Activated T-cell treated with anti-CD3 and anti-CD28 coated beads, Interleukin-2, amount 50 U/mL, for 72 hours (primary cell): Measurements from ENCODE around the gene HOXD4. TPM values are rescaled to one million over a fixed set of nuclear protein-coding genes. Genes with fewer than 3 reads are reported as not detected.

Experiments used
- ATAC-seq, 2 donors: fragments of 150-1000 bp; cut with Tn5 transposase; replicated peaks in 1 of 2; 2 replicates each; pipeline ENCODE4 v1.10.0; 2021; ENCODE audit warnings: moderate library complexity in 2 of 2, mild to moderate bottlenecking in 1 of 2
- DNase-seq, 2 donors: peaks; one replicate each; pipeline ENCODE4 v3.0.0; 2021 to 2022; ENCODE audit warnings: mixed read lengths in 1 of 2
- H3K27ac Mint-ChIP-seq: one replicate; pipeline ENCODE4 v1.8.0; 2022; ENCODE audit warnings: mild to moderate bottlenecking, moderate library complexity, mixed read lengths
- H3K27me3 Mint-ChIP-seq: one replicate; pipeline ENCODE4 v1.8.0; 2022; ENCODE audit warnings: low read depth, mixed read lengths
- H3K36me3 Mint-ChIP-seq, 2 donors: one replicate each; pipeline ENCODE4 v1.8.0; 2022; ENCODE audit warnings: mixed read lengths in 2 of 2, mild to moderate bottlenecking in 1 of 2; ENCODE audit not compliant: insufficient read depth in 2 of 2
- H3K4me1 Mint-ChIP-seq: one replicate; pipeline ENCODE4 v1.8.0; 2022; ENCODE audit warnings: low read depth, mixed read lengths
- H3K4me3 Mint-ChIP-seq, 2 donors: one replicate each; pipeline ENCODE4 v1.8.0; 2022; ENCODE audit warnings: mild to moderate bottlenecking in 2 of 2, mixed read lengths in 2 of 2, moderate library complexity in 2 of 2
- H3K9me3 Mint-ChIP-seq, 2 donors: one replicate each; pipeline ENCODE4 v1.8.0; 2022; ENCODE audit warnings: mixed read lengths in 2 of 2
- total RNA-seq, 2 donors: library from RNA; stranded (reverse); gene quantifications; one replicate each; pipeline ENCODE4 v1.2.3, GENCODE V29; 2022

HOXD4 gene
- total RNA-seq, 2 donors from 2014 or later, result not detected

GRCh38 chr2:176187200-176187898 is 36.0 kb downstream of the HOXD4 start:
- Mint-ChIP-seq H3K4me1 (peaks cover 18% of the 10 kb centered on the region), H3K9me3 (no peaks in the 10 kb centered on the region), H3K36me3 (peaks cover 2 to 4% of the 10 kb centered on the region in 2 donors), H3K27me3 (peaks cover 70% of the 10 kb centered on the region), H3K27ac (no peak overlapping the region), H3K4me3 (peak overlapping the region; percentile 86 to 96)
- ATAC-seq, result peak; percentile 22 to 26
- no peak for DNase-seq

GRCh38 chr2:176187899-176188773 is 36.8 kb downstream of the HOXD4 start, which contains the start of gene HOXD1:
HOXD1 (plus strand) TSS chr2:176188668; CDS start chr2:176188802, 134 bp downstream.
- Mint-ChIP-seq H3K27ac (no peak within 1 kb of the TSS), H3K4me3 (peak within 1 kb of the TSS; percentile 86 to 96), H3K27me3 (peaks cover 72% of the 10 kb centered on the region), H3K36me3 (peaks cover 2 to 4% of the 10 kb centered on the region in 2 donors), H3K9me3 (no peaks in the 10 kb centered on the region), H3K4me1 (peaks cover 18% of the 10 kb centered on the region)
- DNase-seq (no peak), ATAC-seq (peak; percentile 63 to 64)

GRCh38 chr2:176188774-176189680 is 37.7 kb downstream of the HOXD4 start:
- Mint-ChIP-seq H3K36me3 (peaks cover 2 to 4% of the 10 kb centered on the region in 2 donors), H3K4me1 (peaks cover 18% of the 10 kb centered on the region), H3K27ac (no peak overlapping the region), H3K9me3 (no peaks in the 10 kb centered on the region), H3K4me3 (peak overlapping the region; percentile 70 to 73), H3K27me3 (peaks cover 72% of the 10 kb centered on the region)
- ATAC-seq (peak; percentile 49 to 55), DNase-seq (peak in 1 of 2 donors; percentile 4)

DNA sequence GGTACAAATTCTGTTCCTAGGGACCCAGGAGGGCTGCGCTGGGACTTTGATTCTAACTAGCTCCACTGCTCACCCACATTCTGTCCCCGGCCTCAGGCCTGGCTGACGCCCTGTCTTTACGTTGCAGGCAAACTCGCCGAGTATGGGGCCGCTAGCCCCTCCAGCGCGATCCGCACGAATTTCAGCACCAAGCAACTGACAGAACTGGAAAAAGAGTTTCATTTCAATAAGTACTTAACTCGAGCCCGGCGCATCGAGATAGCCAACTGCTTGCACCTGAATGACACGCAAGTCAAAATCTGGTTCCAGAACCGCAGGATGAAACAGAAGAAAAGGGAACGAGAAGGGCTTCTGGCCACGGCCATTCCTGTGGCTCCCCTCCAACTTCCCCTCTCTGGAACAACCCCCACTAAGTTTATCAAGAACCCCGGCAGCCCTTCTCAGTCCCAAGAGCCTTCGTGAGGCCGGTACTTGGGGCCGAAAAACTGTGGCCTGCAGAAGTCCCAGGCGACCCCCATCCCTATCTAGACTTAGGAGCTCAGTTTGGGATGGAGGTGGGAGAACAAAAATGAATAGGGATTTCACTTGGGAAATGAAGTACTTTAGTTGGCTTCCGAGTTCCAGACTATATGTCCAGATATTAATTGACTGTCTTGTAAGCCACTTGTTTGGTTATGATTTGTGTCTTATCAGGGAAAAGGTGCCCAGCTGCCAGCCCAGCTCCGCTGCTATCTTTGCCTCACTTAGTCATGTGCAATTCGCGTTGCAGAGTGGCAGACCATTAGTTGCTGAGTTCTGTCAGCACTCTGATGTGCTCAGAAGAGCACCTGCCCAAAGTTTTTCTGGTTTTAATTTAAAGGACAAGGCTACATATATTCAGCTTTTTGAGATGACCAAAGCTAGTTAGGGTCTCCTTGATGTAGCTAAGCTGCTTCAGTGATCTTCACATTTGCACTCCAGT is 38.6 kb downstream of the HOXD4 start:
- peaks cover 2 to 4% of the 10 kb centered on the region in 2 donors for H3K36me3 Mint-ChIP-seq
- peaks cover 18% of the 10 kb centered on the region for H3K4me1 Mint-ChIP-seq
- ATAC-seq, result no peak
- H3K27me3 Mint-ChIP-seq, result peaks cover 70% of the 10 kb centered on the region
- H3K27ac Mint-ChIP-seq, result no peak overlapping the region
- peak overlapping the region; percentile 70 to 73 for H3K4me3 Mint-ChIP-seq
- no peak for DNase-seq
- H3K9me3 Mint-ChIP-seq, result no peaks in the 10 kb centered on the region

DNA sequence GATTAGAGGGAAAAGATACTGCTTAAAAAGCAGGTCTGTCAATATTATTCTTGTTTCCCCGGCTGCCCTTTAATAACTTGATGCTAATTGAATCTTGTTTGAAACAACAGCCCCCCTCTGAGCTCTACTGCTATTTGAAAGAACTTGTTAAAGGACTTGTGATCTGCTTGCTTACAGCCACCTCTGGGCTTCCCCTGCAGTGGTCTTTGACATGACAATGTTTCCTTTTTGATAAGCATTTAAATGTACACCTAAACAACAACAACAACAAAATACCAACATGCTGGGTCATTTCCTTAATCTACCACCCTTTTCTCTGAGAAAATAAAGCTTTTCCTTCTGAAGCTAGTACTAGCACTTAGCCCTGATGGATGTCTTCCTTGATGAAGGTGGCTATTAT is 41.0 kb downstream of the HOXD4 start:
- H3K36me3 Mint-ChIP-seq, result peaks cover 2 to 4% of the 10 kb centered on the region in 2 donors
- H3K9me3 Mint-ChIP-seq, result no peaks in the 10 kb centered on the region
- peaks cover 67% of the 10 kb centered on the region for H3K27me3 Mint-ChIP-seq
- DNase-seq, result no peak
- H3K4me1 Mint-ChIP-seq, result peaks cover 14% of the 10 kb centered on the region
- H3K4me3 Mint-ChIP-seq, result no peak overlapping the region
- ATAC-seq, result no peak
- no peak overlapping the region for H3K27ac Mint-ChIP-seq

DNA sequence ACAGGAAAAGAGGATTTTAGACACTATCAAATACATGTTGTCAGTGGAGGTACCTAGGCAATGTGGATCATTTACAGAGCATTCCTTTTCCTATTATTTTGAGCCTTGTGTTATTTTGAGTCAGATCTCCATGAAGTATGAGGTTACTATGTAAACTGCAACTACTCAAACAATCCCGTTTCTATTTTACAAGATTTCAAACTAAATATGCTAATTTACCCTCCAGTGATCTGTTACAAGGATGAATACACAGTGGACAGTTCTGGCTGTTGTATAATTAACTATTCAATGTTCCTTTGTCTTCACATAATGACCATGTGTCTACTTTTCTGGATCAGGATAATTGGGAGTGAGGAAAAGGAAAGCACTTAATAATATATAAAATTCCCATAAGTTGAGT is 41.7 kb downstream of the HOXD4 start:
- no peaks in the 10 kb centered on the region for H3K9me3 Mint-ChIP-seq
- H3K36me3 Mint-ChIP-seq, result peaks cover 0 to 1% of the 10 kb centered on the region in 2 donors
- peaks cover 7% of the 10 kb centered on the region for H3K4me1 Mint-ChIP-seq
- no peak overlapping the region for H3K4me3 Mint-ChIP-seq
- DNase-seq, result no peak
- H3K27me3 Mint-ChIP-seq, result peaks cover 67% of the 10 kb centered on the region
- H3K27ac Mint-ChIP-seq, result no peak overlapping the region
- no peak for ATAC-seq

DNA sequence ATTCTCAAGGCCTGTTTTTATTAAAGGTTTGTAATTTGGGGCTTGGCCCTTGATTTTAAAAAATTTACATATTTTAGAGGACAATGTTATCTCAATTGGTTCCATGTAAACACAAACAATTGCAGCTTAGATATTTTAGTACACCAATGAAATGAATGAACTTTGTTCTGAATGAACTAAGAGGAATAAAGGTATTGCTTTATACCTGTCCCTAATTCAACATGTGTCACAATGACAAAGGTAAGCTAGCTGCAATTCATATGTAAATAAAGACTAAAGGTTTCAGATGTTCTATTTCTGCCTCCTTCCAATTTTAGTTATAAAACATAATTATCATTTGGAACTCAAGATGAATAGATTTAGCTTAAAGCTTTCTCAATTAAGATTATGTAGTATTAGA is 48.6 kb downstream of the HOXD4 start:
- ATAC-seq (no peak), DNase-seq (no peak)
- Mint-ChIP-seq H3K4me3 (no peak overlapping the region), H3K27ac (no peak overlapping the region), H3K9me3 (peaks cover 0 to 2% of the 10 kb centered on the region in 2 donors), H3K4me1 (no peaks in the 10 kb centered on the region), H3K36me3 (no peaks in the 10 kb centered on the region), H3K27me3 (peaks cover 38% of the 10 kb centered on the region)

GRCh38 chr2:176200971-176201370 is 49.6 kb downstream of the HOXD4 start:
- no peak for ATAC-seq
- no peak overlapping the region for H3K27ac Mint-ChIP-seq
- no peaks in the 10 kb centered on the region for H3K4me1 Mint-ChIP-seq
- H3K9me3 Mint-ChIP-seq, result peaks cover 0 to 2% of the 10 kb centered on the region in 2 donors
- peaks cover 35% of the 10 kb centered on the region for H3K27me3 Mint-ChIP-seq
- DNase-seq, result no peak
- H3K4me3 Mint-ChIP-seq, result no peak overlapping the region
- no peaks in the 10 kb centered on the region for H3K36me3 Mint-ChIP-seq

DNA sequence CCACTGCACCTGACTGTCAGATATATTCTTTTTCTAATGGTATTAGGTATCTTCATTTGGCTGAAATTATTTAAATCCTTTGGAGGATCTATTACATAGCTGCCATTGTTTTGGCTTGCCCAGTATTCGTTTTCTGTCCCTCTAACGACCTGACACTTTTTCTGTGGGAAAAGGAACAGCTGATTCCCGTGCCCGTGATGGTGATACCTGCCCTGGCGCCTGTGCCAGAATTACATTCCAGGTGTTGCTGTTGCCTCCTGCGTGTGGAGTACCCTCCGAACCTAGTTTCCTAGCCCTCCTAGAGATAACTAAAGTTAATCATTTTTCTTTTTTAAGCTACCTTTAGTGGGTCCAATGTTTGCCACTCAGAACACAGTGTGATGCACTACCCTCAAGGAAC is 51.1 kb downstream of the HOXD4 start:
- peaks cover 0 to 2% of the 10 kb centered on the region in 2 donors for H3K9me3 Mint-ChIP-seq

More for the DNA sequence above, 51.1 kb downstream of the HOXD4 start:
- peaks cover 24% of the 10 kb centered on the region for H3K27me3 Mint-ChIP-seq
- H3K36me3 Mint-ChIP-seq, result no peaks in the 10 kb centered on the region
- DNase-seq (no peak), ATAC-seq (no peak)
- no peak overlapping the region for H3K4me3 Mint-ChIP-seq
- no peak overlapping the region for H3K27ac Mint-ChIP-seq
- no peaks in the 10 kb centered on the region for H3K4me1 Mint-ChIP-seq
